HG03571 (cell line): Measurements from ENCODE around the gene PAFAH2.

ENCODE experiments used
- ATAC-seq: cut with Tn5 transposase; IDR thresholded peaks from one replicate; pipeline ENCODE4 v1.9.1; 2021; ENCODE audit not compliant: unreplicated experiment

The PAFAH2 gene

DNA sequence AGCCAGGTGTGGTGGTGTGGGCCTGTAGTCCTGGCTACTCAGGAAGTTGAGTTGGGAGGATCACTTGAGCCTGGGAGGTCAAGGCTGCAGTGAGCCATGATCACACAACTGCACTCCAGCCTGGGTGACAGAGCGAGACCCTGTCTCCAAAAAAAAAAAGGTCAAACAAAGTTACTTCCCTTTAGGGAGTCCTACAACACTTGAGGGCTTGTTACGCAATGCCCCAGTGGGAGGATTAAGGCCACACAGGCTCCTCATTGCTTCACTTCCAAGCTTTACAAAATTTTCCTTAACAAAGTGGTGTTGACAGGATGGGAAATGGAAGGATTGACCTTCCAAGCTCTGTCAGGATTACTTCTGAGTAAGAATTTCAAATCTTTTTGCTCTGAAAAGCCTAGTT lies 17.5 kb upstream of the PAFAH2 start:
- no peak for ATAC-seq

DNA sequence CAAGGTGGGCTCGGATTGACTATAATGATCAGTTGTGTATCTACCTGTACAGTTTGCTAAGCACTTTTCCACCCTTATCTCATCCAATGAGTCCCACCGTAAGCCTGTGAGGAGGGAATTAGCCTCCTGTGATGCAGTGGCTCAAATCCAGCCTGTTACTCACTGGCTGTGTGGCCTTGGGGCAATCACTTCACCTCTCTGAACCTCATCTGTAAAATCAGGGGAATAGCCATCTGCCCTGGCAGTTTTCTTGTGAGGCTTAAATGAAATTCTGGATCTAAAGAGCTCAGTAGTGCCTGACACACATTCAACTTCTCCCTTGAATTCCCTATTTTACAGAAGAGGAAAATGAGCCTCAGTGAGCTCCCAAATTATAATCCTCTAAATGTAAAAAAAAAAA lies 16.3 kb upstream of the PAFAH2 start:
- no peak for ATAC-seq

DNA sequence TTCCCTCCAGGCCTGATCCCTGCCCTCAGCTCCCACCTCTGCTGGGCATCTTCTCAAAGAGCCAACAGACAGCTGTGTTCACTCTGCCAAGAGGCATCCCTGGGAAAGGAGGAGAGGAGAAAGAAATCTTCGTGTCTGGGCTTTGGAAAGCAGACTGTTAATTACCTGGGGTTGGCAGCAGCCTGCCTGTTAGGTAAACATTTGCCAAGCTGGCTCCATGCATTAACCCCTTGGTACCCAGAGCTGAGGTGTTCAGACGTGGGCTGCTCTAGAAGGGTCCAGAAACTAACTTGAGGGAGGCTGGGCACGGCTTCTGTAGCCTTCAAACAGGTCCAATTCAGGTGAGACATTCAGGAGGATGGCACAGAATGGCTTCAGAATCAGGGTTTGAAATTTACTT lies 15.0 kb upstream of the PAFAH2 start:
- no peak for ATAC-seq

DNA sequence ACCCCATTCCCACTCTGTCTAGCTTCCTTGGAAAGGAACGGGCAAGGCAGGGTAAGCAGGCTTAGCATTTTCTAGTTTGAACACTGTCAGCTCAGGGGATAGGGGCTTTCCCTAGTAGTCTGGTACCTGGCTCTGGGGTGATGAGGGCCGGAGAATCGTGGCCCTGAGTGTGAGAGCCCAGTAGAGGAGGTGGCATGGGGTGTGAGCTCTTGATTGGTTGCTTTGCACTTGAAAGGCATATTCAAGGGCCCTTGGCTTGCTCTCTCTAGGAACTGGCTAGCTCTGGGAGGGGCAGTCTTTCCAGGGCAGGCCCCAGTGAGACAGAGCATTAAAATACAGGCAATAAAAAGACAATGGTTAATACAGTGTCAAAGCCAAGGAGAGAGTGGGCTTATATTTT lies 13.0 kb upstream of the PAFAH2 start:
- ATAC-seq: no peak

DNA sequence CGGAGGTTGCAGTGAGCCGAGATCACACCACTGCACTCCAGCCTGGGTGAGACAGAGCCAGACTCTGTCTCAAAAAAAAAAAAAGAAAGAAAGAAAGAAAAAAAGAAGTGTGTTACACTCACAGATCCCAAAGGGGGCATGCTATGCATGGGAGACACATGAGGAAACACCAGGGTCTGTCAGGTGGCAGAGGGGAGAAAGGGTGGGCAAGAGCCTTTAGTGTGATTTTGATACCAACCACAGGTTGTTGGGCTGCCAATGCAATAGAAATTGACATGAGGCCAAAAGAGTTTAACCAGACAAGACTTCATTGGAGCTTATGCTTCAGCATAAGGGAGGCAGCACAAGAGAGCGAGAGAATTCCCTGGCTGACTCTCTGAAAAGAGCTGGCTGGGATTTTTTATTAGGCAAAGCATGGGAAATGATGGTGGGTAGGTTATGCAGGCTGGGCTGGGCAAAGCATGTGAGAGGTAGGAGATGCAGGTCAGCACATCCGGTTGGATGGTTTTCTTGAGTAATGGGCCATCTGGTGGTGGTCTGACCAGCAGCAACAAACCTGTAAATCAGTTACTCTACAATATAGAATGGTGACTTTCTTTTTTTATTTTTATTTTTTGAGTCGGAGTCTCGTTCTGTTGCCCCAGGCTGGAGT lies 12.1 kb upstream of the PAFAH2 start:
- ATAC-seq: no peak

DNA sequence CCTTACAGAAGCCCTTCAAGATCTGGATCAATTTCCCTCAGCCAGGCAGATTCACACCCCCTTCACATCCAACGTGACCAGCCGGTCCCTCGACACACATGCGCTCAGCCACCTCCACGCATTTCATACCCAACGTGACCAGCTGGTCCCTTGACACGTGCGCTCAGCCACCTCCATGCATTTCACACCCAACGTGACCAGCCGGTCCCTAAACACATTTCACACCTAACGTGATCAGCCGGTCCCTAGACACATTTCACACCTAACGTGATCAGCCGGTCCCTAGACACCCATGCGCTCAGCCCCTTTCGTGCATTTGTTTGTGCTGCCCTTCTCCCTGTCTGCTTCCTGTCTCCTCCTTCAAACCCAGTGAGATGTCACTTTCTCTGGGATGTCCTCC lies 8.8 kb upstream of the PAFAH2 start:
- ATAC-seq: no peak

DNA sequence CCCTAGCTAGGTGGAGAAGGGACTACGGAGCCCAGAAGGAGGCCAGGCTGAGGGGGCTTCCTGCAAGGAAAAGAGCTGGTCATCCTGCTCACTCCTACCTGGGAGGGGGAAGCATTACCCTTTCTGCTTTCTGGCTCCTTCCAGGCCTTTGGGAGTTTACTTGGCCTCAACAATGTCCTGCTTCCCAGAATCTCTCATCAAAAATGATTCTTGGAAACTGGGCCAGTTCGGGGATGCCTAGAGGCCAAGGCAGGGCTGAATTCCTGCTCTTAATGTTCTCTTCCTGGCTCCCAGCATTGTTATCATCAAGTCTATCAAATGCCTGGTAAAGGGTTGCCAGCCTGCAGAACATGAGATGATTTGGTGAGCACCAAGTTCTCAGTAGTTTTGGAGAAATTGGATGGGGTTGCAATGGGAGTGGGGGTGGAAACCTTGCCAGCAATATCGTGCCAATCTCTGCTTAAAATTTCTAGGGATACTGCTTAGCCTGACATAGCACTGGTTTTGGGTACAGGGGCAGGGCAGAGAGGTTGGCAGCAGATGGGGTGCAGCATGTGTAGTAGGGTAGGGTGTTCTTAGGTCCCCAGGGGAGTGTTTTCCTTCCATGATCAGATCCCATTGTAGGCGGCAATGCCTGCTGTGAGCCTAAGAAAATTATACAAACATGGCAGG lies 7.7 kb upstream of the PAFAH2 start:
- no peak for ATAC-seq

DNA sequence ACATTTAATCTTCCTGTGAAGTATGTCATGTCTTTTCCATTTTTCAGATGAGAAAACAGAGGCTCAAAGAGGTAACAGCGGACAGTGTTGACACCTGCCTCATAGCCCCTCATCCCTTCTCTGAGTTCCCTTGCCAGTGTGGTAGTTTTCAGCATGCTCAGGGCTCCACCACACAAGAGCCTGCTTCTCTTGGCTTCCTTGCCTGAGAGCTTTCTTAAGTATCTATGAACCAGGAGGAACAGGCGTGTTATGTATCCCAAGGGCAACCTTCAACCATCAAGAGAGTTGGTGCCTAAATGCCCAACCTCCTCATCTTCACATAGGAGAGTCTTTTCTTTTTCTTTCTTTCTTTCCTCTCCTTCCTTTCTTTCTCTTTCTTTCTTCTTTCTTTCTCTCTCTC lies 5.9 kb upstream of the PAFAH2 start:
- no peak for ATAC-seq

DNA sequence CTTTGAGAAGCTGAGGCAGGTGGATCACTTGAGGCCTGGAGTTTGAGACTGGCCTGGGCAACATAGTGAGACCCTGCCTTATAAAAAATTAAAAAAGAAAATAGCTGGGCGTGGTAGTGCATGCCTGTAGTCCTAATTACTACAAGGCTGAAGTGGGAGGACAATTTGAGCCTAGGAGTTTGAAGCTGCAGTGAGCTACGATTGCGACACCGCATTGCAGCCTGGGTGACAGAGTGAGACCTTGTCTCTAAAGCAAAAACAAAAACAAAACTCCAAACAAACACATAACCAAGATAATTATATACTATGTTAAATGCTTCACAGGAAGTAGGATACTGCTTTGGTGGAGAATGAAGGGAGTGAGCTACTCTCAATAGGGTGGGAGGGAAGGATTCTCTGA lies 5.4 kb upstream of the PAFAH2 start:
- no peak for ATAC-seq

DNA sequence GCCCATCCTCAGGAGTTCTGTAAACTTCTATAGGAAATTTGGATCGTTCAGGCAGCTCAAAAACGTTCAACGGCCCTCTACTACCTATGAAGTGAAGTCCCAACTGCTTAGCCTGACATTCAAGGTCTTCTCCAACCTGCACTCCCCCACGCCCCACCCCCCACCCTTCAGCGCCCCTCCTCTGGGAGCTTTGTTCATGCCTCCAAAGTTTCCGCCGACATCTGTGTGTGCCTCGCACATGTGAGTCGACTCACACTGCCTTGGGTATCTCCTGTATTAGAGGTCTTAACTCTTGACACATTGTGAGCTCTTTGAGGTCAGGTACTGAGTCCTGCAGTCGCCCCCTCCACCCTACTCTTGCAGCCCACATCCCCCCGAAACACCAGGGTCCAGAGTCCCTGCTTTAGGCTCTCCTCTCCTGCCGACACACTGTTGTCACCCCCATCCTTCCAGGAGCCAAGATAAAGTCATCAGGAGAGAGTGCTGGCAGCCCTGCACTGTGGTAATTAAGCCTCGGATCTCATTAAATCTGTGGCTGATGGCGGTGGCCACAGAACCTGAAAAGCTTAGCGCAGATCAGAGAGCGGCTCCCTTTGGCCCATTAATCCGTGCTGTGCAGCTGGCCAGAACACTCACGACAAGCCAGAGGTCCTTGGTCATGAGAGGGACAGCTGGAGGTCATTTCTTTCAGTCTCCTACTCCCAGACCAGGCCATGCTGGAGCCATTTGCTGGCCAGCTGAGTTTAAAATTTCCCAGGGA lies 1.4 kb upstream of the PAFAH2 start:
- ATAC-seq: no peak

DNA sequence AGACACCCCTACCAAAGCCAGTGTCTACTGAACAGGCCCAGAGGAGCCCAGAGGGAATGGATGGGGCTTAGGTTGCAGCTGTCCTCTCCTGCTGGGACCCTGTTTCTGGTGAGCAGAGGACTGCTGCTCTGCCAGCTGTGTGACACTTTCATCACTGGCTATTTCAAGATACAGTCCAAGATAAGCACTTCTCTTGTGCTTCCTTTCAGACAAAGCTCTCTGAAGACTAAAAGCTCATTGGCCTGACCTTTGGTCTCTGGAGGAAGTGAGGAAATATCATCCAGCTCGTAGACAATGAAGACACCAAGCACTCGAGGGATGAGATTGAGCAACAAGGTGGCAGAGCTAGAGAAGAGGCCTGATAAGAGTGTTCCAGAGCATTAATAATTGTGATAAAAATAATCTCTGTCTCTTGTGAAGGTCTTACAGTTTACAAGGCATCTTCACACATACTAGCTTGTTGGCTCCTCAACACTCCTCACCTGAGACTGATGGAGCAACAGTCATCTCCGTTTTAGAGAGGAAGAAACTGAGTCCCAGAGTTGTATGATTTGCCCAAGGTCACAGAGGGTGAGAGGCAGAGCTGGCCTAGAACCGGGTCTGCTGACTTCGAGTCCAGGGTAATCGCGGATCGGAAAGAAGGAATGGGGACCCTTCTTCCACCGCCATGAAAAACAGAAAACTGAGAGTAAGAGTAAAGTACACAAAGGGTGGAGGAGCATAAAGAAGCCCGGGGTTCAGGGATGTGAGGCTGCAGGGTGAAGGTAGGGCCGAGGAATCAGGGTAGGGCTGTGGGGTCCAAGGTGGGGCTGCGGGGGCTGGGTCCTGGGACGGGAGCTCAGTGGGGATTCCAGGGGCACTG lies 666 bp downstream of the PAFAH2 start:
- peak; percentile 17 for ATAC-seq

DNA sequence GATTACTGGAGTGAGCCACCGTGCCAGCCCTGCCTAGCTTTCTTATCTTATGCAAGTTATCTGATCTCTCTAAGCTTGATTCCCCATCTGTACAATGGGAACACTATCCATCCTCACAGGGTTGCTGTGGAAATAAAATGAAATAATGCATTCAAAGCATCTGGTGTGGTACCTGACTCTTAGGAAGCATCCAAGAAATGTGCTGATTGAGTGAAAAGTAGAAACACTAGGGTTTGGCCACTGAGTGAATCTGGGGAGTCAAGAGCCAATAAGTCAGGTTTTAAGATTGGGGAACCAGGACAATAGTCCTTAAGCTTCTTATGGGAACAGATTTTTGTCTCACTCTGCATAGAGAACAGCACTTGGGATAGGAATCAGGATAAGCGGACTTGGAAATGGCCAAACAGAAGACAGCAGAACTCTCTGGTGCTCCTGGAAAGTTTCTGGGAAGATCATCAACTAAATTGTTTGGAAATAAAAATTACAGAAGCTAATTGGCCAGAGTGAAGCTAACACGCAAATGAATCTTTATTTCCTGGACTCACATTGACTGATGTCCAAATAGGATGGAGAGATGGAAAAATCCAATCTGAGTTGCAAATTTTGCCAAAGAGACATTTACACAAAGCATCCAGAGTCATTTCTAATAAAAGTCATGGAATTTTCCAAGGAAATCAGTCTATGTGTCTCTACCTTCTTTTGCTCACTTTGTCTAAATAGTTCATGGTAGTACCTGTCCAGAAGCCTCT lies 3.3 kb downstream of the PAFAH2 start:
- ATAC-seq: no peak

DNA sequence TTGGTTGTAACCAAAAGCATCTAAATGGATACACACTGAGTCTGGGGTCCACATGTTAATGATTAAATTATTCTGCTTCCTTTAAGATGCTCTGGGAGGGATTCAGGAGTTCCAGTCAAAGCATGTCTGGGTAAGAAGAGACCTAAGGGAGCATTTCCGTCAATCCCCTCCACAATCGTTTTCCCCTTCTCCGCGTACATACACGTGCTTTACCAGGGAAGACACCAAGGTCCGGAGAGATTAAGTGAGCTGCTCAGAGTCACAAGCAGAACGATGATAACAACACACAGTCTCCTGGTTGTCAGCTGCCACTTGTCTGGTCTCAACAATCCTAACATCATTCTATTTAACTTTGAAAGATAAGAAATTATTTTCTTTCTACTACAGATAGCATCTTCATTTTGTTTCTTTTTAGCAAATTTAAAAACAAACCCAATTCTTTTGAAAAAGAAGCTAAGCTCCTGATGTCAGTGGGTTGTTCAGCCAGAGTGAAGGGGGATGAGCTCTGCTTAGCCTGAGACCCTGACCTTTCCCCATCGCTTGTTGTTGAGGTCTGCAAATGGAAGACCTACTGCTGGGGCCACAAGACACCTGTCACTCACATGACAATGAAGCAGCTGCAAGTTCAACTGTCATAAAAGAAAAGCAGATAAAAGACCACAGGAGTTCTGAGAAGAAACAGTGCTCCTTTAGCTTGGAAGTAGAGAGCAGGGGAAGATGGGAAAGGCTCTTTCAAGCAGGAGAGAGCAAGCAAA lies 4.5 kb downstream of the PAFAH2 start:
- ATAC-seq: no peak

DNA sequence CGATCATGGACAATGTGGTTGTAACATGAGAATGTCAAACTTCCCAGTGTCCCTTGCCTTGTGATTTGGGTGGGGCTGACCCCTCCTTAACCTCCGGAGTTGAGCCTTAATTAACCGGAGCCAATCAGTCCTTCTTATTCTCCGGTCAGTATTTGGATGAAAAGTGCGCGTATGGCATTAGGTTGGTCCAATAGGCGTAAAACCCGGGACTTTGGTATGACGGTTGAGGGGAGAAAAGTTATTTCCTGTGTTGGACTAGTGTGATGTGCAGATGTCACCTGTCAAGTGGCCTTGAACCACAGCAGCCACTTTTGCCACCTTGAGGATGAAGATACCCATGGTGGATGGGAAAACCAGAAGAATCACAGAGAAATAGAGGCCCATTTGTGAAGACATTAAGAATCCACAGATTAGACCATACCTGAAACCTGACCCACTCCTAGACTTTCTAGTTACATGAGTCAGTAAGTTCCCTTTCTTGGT lies 5.1 kb downstream of the PAFAH2 start:
- ATAC-seq: no peak

DNA sequence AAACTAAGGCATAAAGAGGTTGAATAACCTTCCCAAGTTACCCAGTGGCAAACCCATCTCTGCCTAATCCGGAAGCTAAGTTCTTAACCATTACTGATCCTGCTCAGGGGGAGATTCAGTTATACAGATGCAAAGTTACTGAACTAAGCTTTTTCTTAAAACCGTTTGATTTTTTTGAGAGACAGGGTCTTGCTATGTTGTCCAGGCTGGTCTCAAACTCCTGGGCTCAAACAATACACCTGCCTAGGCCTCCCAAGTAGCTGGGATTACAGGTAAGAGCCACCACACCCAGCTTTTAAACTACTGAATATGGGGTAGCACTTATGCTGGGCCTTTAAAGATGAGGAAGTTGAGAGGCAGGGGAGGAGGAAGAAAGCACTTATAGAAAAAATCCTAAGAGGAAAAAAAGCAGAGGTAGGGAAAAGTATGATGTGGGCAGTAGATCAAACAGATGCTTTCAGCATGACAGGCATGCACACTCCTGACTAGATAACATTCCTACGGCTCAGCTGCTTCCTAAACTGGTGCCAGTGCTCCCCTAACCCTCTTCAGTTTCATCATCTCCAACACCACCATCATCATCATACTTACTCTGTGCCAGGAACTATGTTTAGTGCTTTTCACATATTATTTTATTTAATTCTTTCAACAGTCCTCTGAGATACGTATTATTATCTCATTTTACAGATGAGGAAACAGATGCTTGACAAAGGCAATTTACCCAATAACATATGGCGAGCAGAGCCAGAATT lies 5.8 kb downstream of the PAFAH2 start:
- no peak for ATAC-seq

DNA sequence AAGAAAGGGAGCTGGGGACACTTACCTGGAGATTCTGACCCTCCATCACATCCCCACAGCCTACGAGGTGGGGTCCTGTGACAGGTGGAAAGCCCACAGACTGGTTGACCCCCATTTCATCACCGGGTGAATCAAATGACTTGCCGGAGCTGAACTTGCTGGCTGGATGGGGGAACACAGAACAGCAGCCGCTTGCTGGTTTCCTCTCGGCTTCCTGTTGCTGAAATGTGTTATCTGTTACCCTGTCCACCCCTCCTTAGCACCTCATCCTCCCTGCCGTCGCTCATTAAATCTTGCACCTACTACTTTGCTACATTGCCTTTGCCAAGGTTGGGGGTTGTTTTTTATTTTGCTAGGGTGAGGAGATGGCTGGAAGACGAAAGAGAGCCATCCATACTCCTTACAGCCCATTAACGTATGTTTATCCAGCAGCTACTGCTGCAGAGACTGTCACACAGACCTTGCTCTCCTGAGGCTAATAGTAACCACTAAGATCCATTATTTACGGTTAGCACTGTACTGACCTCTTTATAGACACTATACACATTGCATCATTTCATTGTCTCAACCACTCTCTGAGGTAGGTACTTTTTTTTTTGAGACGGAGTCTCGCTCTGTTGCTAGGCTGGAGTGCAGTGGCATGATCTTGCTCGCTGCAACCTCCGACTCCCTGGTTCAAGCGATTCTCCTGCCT lies 7.0 kb downstream of the PAFAH2 start:
- no peak for ATAC-seq

DNA sequence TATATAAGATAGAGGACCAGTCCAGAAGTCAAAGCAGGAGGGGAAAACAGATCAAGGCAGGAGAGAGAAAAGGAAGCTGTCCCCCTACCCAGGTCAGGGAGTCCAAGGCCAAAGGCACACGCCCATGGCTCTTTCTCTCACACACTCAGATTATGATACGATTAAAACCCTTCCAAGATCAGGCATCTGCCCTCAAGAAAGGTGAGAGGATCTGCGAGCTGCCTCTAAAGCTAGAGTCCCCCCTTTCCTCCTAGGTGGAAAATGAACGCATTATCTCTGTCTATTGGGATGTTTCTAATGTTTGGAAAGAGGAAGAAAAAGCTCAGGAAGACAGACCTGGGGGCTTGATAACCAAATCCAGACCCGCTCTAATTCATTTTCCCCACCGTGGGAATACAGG lies 7.6 kb downstream of the PAFAH2 start:
- ATAC-seq: no peak

DNA sequence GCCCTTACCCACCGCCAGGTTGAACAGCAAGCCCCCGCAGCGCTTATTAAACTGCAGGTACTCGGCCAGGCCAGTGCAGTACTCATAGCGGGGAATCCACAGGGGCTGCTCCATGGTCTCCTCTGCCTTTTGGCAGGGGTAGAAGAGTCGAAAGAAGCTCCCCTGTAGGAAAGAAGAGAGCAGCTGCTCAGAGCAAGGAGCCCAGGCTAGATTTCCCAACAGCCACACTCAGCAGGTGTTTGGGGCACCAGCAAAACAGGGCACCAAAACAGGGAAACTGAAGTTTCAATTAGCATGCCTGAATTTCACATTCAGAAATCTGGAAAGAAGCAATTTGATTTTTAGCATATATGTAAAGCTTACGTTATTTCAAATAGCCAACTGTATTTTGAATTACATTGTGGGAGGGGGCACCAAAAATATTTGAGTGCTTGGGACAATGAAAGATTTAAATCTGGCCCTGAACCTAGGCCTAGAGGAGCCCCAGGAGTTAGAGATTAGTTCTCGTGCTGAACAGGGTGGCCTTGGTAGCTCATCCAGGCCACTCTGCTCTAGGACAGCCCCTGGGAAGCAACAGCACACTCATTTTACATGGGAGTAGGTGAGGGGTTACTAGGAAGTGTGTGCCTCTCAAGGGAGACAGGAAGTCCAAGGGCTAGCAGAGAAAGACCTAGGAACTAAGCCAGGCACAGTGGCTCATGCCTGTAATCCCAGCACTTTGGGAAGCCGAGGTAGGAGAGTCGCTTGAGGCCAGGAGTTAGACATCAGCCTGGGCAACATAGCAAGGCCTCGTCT lies 8.2 kb downstream of the PAFAH2 start:
- no peak for ATAC-seq
